HUDEP-2 (cell line): ENCODE data around the gene CIAO3.
A peak's percentile ranks its signal among the peaks of the same experiment; 100 is the strongest.

Source experiments
- DNase-seq, 76 experiments: peaks; one replicate each; lab custom pipeline; 2025; ENCODE audit not compliant: unreplicated experiment in 76 of 76; lab: John Stamatoyannopoulos, UW

The CIAO3 gene

GRCh38 chr16:682493-683395, 58.1 kb downstream of the CIAO3 start:
- DNase-seq: peak in 1 of 76 experiments; percentile 16

- DNase-seq: peak in 15 of 76 experiments; percentile 6 to 66 (median 37)
Observed at GRCh38 chr16:681746-682427, 58.9 kb downstream of the CIAO3 start.

GRCh38 chr16:680967-681745, 59.6 kb downstream of the CIAO3 start:
- peak in 67 of 76 experiments; percentile 19 to 79 (median 59) for DNase-seq

GRCh38 chr16:680625-680945, 60.2 kb downstream of the CIAO3 start:
- DNase-seq: no peak

GRCh38 chr16:679814-680624, 60.8 kb downstream of the CIAO3 start, which contains the start of gene STUB1:
Gene STUB1 (plus strand): TSS chr16:680410. CDS start chr16:680526, 116 bp downstream.
- DNase-seq: peak in 72 of 76 experiments; percentile 19 to 97 (median 86)
